ENCODE measurements around the gene GMDS. TPM values are rescaled to one million over a fixed set of nuclear protein-coding genes. Genes with fewer than 3 reads are reported as not detected.
"Not testable (repeated sequence)": the region's sequence is repeated elsewhere in the genome, so short reads cannot be mapped to it uniquely, and the experiment has no call there.

GMDS gene
- total and polyA plus RNA-seq, 2 experiments from 2014 or later: 30.1 to 36.5 TPM

- TF ChIP-seq CTCF (conservative IDR thresholded peaks at IDR 0.05; ENCODE audit: low read depth in 2 of 2) (no peak), STAT1 (IDR thresholded peaks at IDR 0.05; ENCODE audit: unreplicated experiment) (no peak)
Measured at GRCh38 chr6:1669996-1670395, 575.4 kb downstream of the GMDS start (continued).

- H3K9me2 ChIP-seq (ENCODE audit: insufficient read depth); H3K9me3 Mint-ChIP-seq; H3K36me3 ChIP-seq (ENCODE audit: insufficient read depth); H3K27ac ChIP-seq (ENCODE audit: low read depth); H3K27ac Mint-ChIP-seq; H3K4me1 ChIP-seq (ENCODE audit: insufficient read depth); H3K27me3 ChIP-seq (ENCODE audit: insufficient read depth); ATAC-seq; H2AFZ ChIP-seq; H4K20me1 ChIP-seq (replicated peaks; ENCODE audit: insufficient read depth); H3K36me3 Mint-ChIP-seq (ENCODE audit: low read depth); H3K79me2 ChIP-seq (replicated peaks; ENCODE audit: insufficient read depth); DNase-seq (ENCODE audit: low spot score); H3K4me1 Mint-ChIP-seq; H3K4me3 Mint-ChIP-seq; H3K27me3 Mint-ChIP-seq (ENCODE audit: insufficient read depth, low read depth, poor library complexity); H3F3A ChIP-seq (replicated peaks; ENCODE audit: low read depth); H3K4me3 ChIP-seq; H3K4me2 ChIP-seq: not testable (repeated sequence)
Measured at GRCh38 chr6:1668456-1668855, 576.9 kb downstream of the GMDS start.

GRCh38 chr6:1667805-1668175, 577.6 kb downstream of the GMDS start:
- no peaks in the 10 kb centered on the region for H3K36me3 Mint-ChIP-seq (ENCODE audit: low read depth)
- H3K27me3 Mint-ChIP-seq (ENCODE audit: insufficient read depth, low read depth, poor library complexity): peaks cover 8% of the 10 kb centered on the region
- no peak overlapping the region for H2AFZ ChIP-seq
- H3K4me1 Mint-ChIP-seq: peaks cover 8% of the 10 kb centered on the region; the same call in 2 of the 3 replicates
- no peaks in the 10 kb centered on the region for H3K9me2 ChIP-seq (ENCODE audit: insufficient read depth)
- no peak overlapping the region for H3K27ac Mint-ChIP-seq
- H3K79me2 ChIP-seq (replicated peaks; ENCODE audit: insufficient read depth): no peaks in the 10 kb centered on the region
- no peaks in the 10 kb centered on the region for H4K20me1 ChIP-seq (replicated peaks; ENCODE audit: insufficient read depth)
- ATAC-seq (no peak), DNase-seq (ENCODE audit: low spot score) (no peak)
- H3K4me3 Mint-ChIP-seq: no peak overlapping the region
- H3F3A ChIP-seq (replicated peaks; ENCODE audit: low read depth): no peaks in the 10 kb centered on the region
- no peak overlapping the region for H3K4me3 ChIP-seq
- no peaks in the 10 kb centered on the region for H3K36me3 ChIP-seq (ENCODE audit: insufficient read depth)
- TF ChIP-seq POLR2AphosphoS5 (IDR thresholded peaks at IDR 0.05; ENCODE audit: low read depth) (no peak), EZH2phosphoT487 (IDR thresholded peaks at IDR 0.05; ENCODE audit: unreplicated experiment) (no peak), REST (IDR thresholded peaks at IDR 0.05; ENCODE audit: unreplicated experiment) (no peak), CTCF (conservative IDR thresholded peaks at IDR 0.05; ENCODE audit: low read depth in 2 of 2) (no peak), STAT1 (IDR thresholded peaks at IDR 0.05; ENCODE audit: unreplicated experiment) (no peak), ZNF462 (CRISPR knock-in tag; IDR thresholded peaks at IDR 0.05) (no peak)
- no peaks in the 10 kb centered on the region for H3K27me3 ChIP-seq (ENCODE audit: insufficient read depth)
- no peaks in the 10 kb centered on the region for H3K9me3 Mint-ChIP-seq
- no peaks in the 10 kb centered on the region; the same call in 1 of the 2 replicates for H3K4me1 ChIP-seq (ENCODE audit: insufficient read depth)
- H3K4me2 ChIP-seq: no peak overlapping the region
- H3K27ac ChIP-seq (ENCODE audit: low read depth): no peak overlapping the region
